ENCODE data around the gene CD82. TPM values are rescaled to one million over a fixed set of nuclear protein-coding genes. Genes with fewer than 3 reads are reported as not detected.

CD82 gene
- total RNA-seq, 1 donor from 2014 or later, result 8.8 TPM

- Histone ChIP-seq H3K4me2 (no peak overlapping the region), H3K9me3 (ENCODE audit: low read depth) (no peaks in the 10 kb centered on the region), H3K79me2 (ENCODE audit: low read depth) (no peaks in the 10 kb centered on the region), H2AFZ (replicated peaks) (no peak overlapping the region), H4K20me1 (ENCODE audit: low read depth) (no peaks in the 10 kb centered on the region), H3F3A (ENCODE audit: low read depth) (peaks cover 3% of the 10 kb centered on the region), H3K36me3 (no peaks in the 10 kb centered on the region), H3K27ac (no peak overlapping the region), H3K9ac (no peak overlapping the region), H3K4me1 (peaks cover 23% of the 10 kb centered on the region), H3K27me3 (no peaks in the 10 kb centered on the region), H3K4me3 (no peak overlapping the region)
- peaks cover 54% of the 10 kb centered on the region for H3K4me1 Mint-ChIP-seq
- DNase-seq (ENCODE audit: low spot score), result no peak
- H3K9me3 Mint-ChIP-seq, result peaks cover 3% of the 10 kb centered on the region
- H3K27me3 Mint-ChIP-seq (ENCODE audit: insufficient read depth, low read depth), result peaks cover 20% of the 10 kb centered on the region
- no peaks in the 10 kb centered on the region for H3K36me3 Mint-ChIP-seq
- H3K4me3 Mint-ChIP-seq, result no peak overlapping the region
- peak overlapping the region; percentile 5 for H3K27ac Mint-ChIP-seq
- TF ChIP-seq CTCF (IDR thresholded peaks at IDR 0.05), result no peak
- TF ChIP-seq EZH2phosphoT487 (IDR thresholded peaks at IDR 0.05), result no peak
- TF ChIP-seq EZH2 (IDR thresholded peaks at IDR 0.05), result no peak
These were observed 34.4 kb upstream of the CD82 start for GRCh38 chr11:44531116-44531504.

GRCh38 chr11:44531636-44532035, 33.8 kb upstream of the CD82 start:
- no peaks in the 10 kb centered on the region for H3K9me3 ChIP-seq (ENCODE audit: low read depth)

GRCh38 chr11:44532809-44533208, 32.7 kb upstream of the CD82 start:
- H3K36me3 Mint-ChIP-seq, result no peaks in the 10 kb centered on the region
- H3K36me3 ChIP-seq, result no peaks in the 10 kb centered on the region
- TF ChIP-seq EZH2 (IDR thresholded peaks at IDR 0.05) (no peak), CTCF (IDR thresholded peaks at IDR 0.05) (no peak), EZH2phosphoT487 (IDR thresholded peaks at IDR 0.05) (no peak)
- H3K4me1 Mint-ChIP-seq, result peaks cover 43% of the 10 kb centered on the region
- H3F3A ChIP-seq (ENCODE audit: low read depth), result peaks cover 3% of the 10 kb centered on the region
- H3K4me3 Mint-ChIP-seq, result no peak overlapping the region
- no peak overlapping the region for H3K27ac ChIP-seq
- no peak overlapping the region for H2AFZ ChIP-seq (replicated peaks)
- H3K79me2 ChIP-seq (ENCODE audit: low read depth), result no peaks in the 10 kb centered on the region
- H3K4me3 ChIP-seq, result no peak overlapping the region
- H3K27me3 ChIP-seq, result peaks cover 4% of the 10 kb centered on the region
- no peak overlapping the region for H3K27ac Mint-ChIP-seq
- no peak overlapping the region for H3K4me2 ChIP-seq
- H3K9me3 ChIP-seq (ENCODE audit: low read depth), result no peaks in the 10 kb centered on the region
- H3K9me3 Mint-ChIP-seq, result peaks cover 3% of the 10 kb centered on the region
- H3K9ac ChIP-seq, result no peak overlapping the region
- DNase-seq (ENCODE audit: low spot score), result no peak
- no peaks in the 10 kb centered on the region for H4K20me1 ChIP-seq (ENCODE audit: low read depth)
- H3K27me3 Mint-ChIP-seq (ENCODE audit: insufficient read depth, low read depth), result peaks cover 29% of the 10 kb centered on the region
- peaks cover 6% of the 10 kb centered on the region for H3K4me1 ChIP-seq

More at GRCh38 chr11:44531636-44532035, 33.8 kb upstream of the CD82 start:
- Histone ChIP-seq H3K79me2 (ENCODE audit: low read depth) (no peaks in the 10 kb centered on the region), H3K9ac (no peak overlapping the region), H3K4me2 (no peak overlapping the region), H3K4me3 (no peak overlapping the region), H3K36me3 (no peaks in the 10 kb centered on the region), H3F3A (ENCODE audit: low read depth) (peaks cover 3% of the 10 kb centered on the region), H3K27me3 (no peaks in the 10 kb centered on the region), H2AFZ (replicated peaks) (no peak overlapping the region), H4K20me1 (ENCODE audit: low read depth) (no peaks in the 10 kb centered on the region), H3K4me1 (peaks cover 18% of the 10 kb centered on the region), H3K27ac (no peak overlapping the region)
- peak overlapping the region; percentile 65 for H3K4me3 Mint-ChIP-seq
- TF ChIP-seq CTCF (IDR thresholded peaks at IDR 0.05), result no peak
- TF ChIP-seq EZH2phosphoT487 (IDR thresholded peaks at IDR 0.05), result no peak
- TF ChIP-seq EZH2 (IDR thresholded peaks at IDR 0.05), result no peak
- H3K27me3 Mint-ChIP-seq (ENCODE audit: insufficient read depth, low read depth), result peaks cover 24% of the 10 kb centered on the region
- H3K27ac Mint-ChIP-seq, result no peak overlapping the region
- peaks cover 3% of the 10 kb centered on the region for H3K9me3 Mint-ChIP-seq
- H3K4me1 Mint-ChIP-seq, result peaks cover 54% of the 10 kb centered on the region
- H3K36me3 Mint-ChIP-seq, result no peaks in the 10 kb centered on the region
- DNase-seq (ENCODE audit: low spot score), result no peak
